ENCODE data around the gene HS6ST2.

The HS6ST2 gene

GRCh38 chrX:132842460-132843238 is 115.8 kb downstream of the HS6ST2 start:
- DNase-seq = no peak

DNA sequence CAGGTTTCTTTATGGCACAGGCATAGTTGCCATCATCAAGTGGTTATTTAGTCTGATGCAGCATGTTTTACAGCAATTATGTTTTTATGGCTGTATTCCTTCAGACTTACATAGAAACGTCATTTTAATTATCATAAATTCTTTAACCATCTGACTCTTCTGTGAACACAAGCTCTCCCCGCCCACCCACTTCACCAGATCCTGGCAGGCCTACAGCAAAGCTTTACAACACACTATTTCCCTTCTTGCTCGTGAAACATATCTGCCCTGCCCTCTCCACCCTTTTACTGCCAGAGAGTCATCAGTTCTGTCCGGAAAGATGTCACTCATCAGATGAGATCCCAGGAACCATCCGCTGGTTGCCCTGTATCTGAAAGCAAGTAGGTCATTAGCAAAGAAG is 120.5 kb downstream of the HS6ST2 start:
- DNase-seq = no peak

DNA sequence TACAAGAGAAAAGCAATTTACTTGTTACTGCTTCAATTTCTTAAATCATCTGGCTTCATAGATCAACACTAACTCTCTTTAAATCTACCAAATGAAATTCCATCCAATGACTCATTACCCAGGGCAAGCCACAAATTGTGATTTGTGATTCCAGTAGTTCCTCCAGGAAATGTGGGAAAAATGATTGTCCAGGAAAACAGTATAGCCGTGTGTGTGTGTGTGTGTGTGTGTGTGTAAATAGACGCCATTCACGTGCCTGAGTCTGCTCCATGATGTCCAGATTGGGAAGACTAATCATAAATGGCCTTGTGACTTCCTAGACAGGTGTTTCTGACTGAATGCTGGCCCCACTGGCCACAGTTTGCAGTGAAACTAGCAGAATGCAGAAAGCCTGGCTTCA is 121.3 kb downstream of the HS6ST2 start:
- no peak for DNase-seq

GRCh38 chrX:132836471-132836870 is 122.0 kb downstream of the HS6ST2 start:
- no peak for DNase-seq

GRCh38 chrX:132834741-132835140 is 123.7 kb downstream of the HS6ST2 start:
- DNase-seq = no peak

DNA sequence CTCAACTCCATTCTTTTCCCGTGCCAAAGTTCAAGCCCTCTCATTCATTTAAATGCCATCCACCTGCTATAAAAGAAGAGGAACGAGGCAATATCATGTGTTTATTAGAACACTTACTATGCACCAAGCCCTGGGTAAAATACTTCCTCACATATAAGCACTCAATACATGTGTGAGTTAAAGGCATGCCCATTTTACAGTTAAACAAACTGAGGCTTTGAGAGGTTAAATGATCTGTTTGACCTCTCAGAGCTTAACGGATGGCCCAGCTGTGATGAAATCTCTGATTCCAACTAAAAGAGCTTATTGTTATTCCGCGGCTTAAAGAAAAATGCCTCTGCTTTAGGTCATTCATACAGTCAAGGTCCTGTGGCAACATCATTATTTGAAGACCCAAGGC is 124.3 kb downstream of the HS6ST2 start:
- no peak for DNase-seq

- DNase-seq = no peak
Measured at GRCh38 chrX:132833373-132833772, 125.1 kb downstream of the HS6ST2 start.

GRCh38 chrX:132831336-132831973 is 127.0 kb downstream of the HS6ST2 start:
- no peak for DNase-seq

GRCh38 chrX:132822634-132823012 is 135.8 kb downstream of the HS6ST2 start:
- no peak for DNase-seq

DNA sequence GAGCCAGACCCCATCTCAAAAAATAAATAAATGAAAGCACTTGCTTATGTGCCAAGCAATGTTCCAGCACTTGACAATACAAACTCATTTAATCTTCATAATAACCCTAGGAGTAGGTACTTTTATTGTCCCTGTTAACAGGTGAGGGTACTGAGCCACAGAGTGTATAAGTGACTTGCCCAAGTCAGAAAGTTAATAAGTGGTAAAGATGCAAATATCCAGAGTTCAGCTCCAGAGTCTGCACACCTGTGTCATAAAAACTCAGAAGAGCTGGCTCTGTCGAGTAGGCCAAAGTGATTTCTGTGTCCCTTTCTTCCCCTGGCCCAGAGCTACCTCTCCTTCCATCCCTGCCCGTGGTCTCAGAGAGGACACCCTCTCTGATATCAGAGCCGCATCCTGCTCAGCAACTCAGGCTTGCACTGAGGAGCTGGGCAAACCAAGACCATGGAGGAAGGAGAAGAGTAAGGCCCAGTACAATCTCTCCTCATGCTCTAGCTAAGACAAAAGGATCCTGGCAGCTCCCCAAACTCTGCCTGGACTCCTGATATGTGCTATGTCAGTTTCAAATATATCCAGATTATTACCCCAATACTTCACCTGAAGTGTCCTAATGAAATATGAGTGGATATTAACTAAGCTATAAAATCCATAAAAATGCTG is 136.3 kb downstream of the HS6ST2 start:
- DNase-seq = no peak

GRCh38 chrX:132820675-132821074 is 137.8 kb downstream of the HS6ST2 start:
- no peak for DNase-seq

DNA sequence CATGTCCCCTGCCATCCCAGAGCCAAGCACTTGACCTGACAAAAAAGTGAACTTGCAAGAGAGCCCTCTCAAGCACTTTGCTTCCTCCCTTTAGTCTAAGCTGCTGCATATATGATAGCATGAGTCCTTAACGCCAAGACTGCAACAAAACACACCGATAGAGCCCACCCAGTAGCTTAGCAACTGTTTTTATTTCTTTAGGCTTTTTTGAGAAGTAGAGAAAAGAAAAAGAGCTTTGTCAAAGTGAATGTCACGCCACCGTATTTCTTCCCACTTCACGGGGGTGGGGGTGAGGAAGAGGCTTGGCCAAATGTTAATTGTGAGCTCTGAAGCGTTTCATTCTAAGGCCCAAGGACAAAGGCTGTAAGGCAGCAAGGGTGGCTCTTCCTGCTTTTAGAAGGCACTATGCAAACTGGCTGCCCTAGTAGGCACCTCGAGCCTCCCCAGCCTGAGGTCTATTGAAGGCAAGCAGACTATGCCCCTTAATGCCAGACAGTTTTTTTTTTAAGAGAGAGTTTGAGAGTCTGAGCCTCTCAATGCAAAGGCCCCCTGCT is 138.6 kb downstream of the HS6ST2 start:
- DNase-seq = no peak

DNA sequence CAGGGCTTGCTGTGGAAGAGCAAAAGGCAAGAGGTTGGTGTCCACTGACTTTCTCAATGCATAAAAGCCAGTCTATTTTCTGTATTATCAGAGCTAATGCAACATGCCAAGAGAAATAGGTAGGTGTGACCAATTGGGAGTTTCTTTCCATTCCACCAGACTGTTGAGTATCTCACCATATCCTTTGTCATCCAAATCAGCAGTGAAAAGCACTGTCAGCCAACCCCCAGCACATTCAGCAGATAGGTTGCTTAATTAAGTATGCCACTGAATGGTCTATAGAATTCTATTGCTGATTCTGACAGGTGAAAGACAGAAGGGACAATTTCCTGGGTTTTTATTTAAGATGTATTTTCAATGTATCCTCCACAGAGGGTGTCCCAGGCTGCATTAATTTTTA is 139.8 kb downstream of the HS6ST2 start:
- DNase-seq = no peak

DNA sequence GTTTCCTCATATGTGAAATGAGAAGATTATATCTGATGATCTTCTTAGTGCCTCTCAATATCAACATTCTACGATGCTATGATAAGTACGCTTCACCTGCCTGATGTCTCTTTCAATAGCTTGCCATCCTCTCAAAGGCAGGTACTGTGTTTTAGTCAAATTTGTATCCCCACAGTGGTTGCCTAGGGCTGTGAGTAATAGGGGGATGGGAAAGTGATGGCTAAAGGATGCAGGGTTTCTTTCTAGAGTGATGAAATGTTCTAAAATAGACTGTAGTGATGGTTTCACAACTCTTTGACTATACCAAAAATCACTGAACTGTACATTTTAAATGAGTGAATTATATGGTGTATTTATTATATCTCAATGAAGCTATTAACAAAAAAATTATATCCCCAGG is 142.8 kb downstream of the HS6ST2 start:
- DNase-seq = no peak

GRCh38 chrX:132810964-132811712 is 147.3 kb downstream of the HS6ST2 start:
- no peak for DNase-seq

DNA sequence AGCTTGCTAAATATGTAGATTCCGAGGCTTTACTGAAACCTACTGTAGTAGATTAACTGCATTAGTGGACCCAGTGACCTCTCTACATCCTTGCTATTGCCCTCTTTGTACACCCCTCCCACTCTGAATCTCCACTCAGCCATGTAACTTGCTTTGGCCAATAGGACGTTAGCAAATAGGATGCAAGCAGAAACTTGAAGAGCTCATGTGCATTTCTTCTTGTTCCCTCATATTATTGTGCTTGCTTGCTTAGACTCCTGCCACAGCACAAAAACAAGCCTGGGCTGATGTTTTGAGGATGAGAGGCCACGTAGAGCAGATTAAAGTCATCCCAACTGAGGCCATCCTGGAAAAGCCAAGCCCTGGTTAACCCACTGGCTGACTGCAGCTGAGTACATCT is 147.9 kb downstream of the HS6ST2 start:
- no peak for DNase-seq

DNA sequence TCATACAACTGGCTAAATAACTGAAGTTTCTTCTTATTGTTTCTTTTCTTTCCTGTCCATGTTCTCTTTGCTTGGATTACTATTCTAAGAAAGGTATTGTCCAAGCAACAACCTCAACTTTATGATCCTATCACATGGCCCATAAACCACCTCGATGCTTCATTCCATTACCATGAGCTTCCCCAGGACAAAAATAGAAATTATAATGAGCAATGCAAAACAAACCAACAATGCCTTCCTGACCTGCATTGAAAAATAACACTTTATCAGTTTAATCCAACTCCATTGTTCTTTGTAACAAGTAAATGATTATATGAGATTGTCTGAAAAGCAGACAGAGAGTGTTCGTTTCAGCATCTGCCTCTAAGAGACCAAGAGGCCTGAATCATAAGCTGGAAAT is 148.8 kb downstream of the HS6ST2 start:
- DNase-seq = no peak

GRCh38 chrX:132807411-132808030 is 150.9 kb downstream of the HS6ST2 start:
- DNase-seq = no peak

DNA sequence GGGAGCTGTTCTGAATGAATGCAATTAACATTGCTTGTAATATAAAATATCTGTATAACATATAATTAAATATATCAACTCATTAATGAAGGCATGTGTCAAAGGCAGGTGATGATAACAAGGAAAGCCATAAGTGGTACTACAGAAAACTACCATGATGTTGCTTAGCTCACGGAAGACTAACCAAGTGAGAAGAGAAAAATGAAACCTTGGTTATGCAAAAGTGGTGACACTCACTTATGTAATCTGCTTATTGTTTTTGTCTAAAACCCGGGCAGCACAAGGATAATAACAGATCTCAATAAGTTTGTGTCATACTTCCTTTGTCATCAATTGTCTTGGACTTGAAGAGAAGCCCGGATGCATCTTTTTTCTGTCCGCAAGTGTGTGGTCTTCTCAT is 156.4 kb downstream of the HS6ST2 start:
- DNase-seq = no peak

DNA sequence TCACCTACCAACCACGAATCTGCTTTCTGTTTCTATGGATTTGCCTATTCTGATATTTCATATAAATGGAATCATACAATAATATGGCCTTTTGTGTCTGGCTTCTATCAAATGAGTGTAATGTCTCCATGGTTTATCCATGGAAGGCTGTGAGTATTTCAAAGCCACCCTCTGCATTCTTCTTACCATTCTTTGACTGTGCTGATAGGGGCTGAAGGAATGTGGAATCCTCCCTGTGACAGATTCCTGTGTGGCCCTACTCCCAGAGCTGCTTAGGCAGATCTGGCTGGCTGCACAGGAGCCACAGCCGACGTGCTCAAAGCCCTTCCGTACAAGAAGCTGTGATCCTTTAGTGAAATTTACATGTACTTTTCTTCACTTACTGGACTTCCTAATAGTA is 163.2 kb downstream of the HS6ST2 start:
- DNase-seq = no peak

GRCh38 chrX:132791714-132792113 is 166.7 kb downstream of the HS6ST2 start:
- no peak for DNase-seq

- no peak for DNase-seq
Measured at GRCh38 chrX:132790329-132790728, 168.1 kb downstream of the HS6ST2 start.

GRCh38 chrX:132786217-132786616 is 172.2 kb downstream of the HS6ST2 start:
- DNase-seq = no peak
